CD14-positive monocyte (primary cell): ENCODE measurements around the gene PLXNA4. TPM values are rescaled to one million over a fixed set of nuclear protein-coding genes. Genes with fewer than 3 reads are reported as not detected.

Source experiments
- DNase-seq, 3 donors: peaks; one replicate each; pipeline ENCODE4 v3.0.0-alpha.2; 2011 to 2022
- H2AFZ ChIP-seq: 2 replicates; pipeline ENCODE4 v1.6.0; 2012; ENCODE audit warnings: mild to moderate bottlenecking, low read depth, low read length, inconsistent platforms; ENCODE audit not compliant: insufficient read depth, poor library complexity, severe bottlenecking
- H3K27ac ChIP-seq, 2 donors: 1 replicate in 1 of 2; 2 replicates in 1 of 2; pipeline ENCODE4 v1.5.1; 2012 to 2013; ENCODE audit warnings: low read length in 2 of 2, control low read depth in 1 of 2, inconsistent platforms in 1 of 2, low read depth in 1 of 2, mild to moderate bottlenecking in 1 of 2
- H3K27me3 ChIP-seq, 2 donors: one replicate each; pipeline versions ENCODE4 v1.6.0 to v1.6.1; 2011 to 2013; ENCODE audit warnings: low read length in 2 of 2; ENCODE audit not compliant: control insufficient read depth in 2 of 2, insufficient read depth in 2 of 2
- H3K36me3 ChIP-seq, 2 donors: replicated peaks in 1 of 2; 1 replicate in 1 of 2; 2 replicates in 1 of 2; pipeline versions ENCODE4 v1.5.1 to v1.6.1; 2012 to 2013; ENCODE audit warnings: low read length in 2 of 2, control low read depth in 1 of 2, inconsistent platforms in 1 of 2, mild to moderate bottlenecking in 1 of 2; ENCODE audit not compliant: insufficient read depth in 2 of 2, control insufficient read depth in 1 of 2
- H3K4me1 ChIP-seq, 2 donors: 1 replicate in 1 of 2; 2 replicates in 1 of 2; pipeline versions ENCODE4 v1.5.1 to v1.6.1; 2012 to 2013; ENCODE audit warnings: low read length in 2 of 2, control low read depth in 1 of 2, inconsistent platforms in 1 of 2, mild to moderate bottlenecking in 1 of 2, moderate library complexity in 1 of 2; ENCODE audit not compliant: insufficient read depth in 2 of 2, control insufficient read depth in 1 of 2
- H3K4me2 ChIP-seq: replicated peaks from 2 replicates; pipeline ENCODE3; 2012; ENCODE audit warnings: low read length, moderate library complexity, mild to moderate bottlenecking; ENCODE audit not compliant: poor library complexity, severe bottlenecking; ENCODE audit errors: extremely low read depth
- H3K4me3 ChIP-seq, 3 experiments: fragments of 200-600 bp in 1 of 3; sonication (generic) in 1 of 3; replicated peaks in 1 of 3; 1 replicate in 2 of 3; 2 replicates in 1 of 3; pipeline ENCODE4 v1.5.1; 2011 to 2013; ENCODE audit warnings: low read length in 3 of 3, mild to moderate bottlenecking in 3 of 3, control low read depth in 2 of 3, low read depth in 2 of 3, inconsistent platforms in 1 of 3, moderate library complexity in 1 of 3
- H3K79me2 ChIP-seq: 2 replicates; pipeline ENCODE4 v1.6.0; 2012; ENCODE audit warnings: mild to moderate bottlenecking, control low read depth, inconsistent platforms, low read length, moderate library complexity; ENCODE audit not compliant: insufficient read depth
- H3K9ac ChIP-seq: 2 replicates; pipeline ENCODE4 v1.6.0; 2017; ENCODE audit warnings: low read length, mild to moderate bottlenecking; ENCODE audit not compliant: insufficient read depth, poor library complexity, severe bottlenecking
- H3K9me3 ChIP-seq, 2 donors: replicated peaks in 1 of 2; 1 replicate in 1 of 2; 2 replicates in 1 of 2; pipeline versions ENCODE4 v1.5.1 to v1.6.1; 2012 to 2013; ENCODE audit warnings: low read length in 2 of 2, control low read depth in 1 of 2; ENCODE audit not compliant: control insufficient read depth in 1 of 2, insufficient read depth in 1 of 2
- H4K20me1 ChIP-seq: 2 replicates; pipeline ENCODE4 v1.6.0; 2012; ENCODE audit warnings: mild to moderate bottlenecking, low read length, control low read depth, moderate library complexity; ENCODE audit not compliant: insufficient read depth
- H3K27ac Mint-ChIP-seq, 7 donors: one replicate each; pipeline ENCODE4 v1.8.0; 2020; ENCODE audit warnings: mild to moderate bottlenecking in 7 of 7, mixed read lengths in 7 of 7, moderate library complexity in 6 of 7, inconsistent platforms in 2 of 7
- H3K27me3 Mint-ChIP-seq, 3 donors: one replicate each; pipeline ENCODE4 v1.8.0; 2021 to 2022; ENCODE audit warnings: low read depth in 3 of 3, mild to moderate bottlenecking in 3 of 3, mixed read lengths in 3 of 3, moderate library complexity in 3 of 3, inconsistent platforms in 1 of 3
- H3K36me3 Mint-ChIP-seq, 2 donors: one replicate each; pipeline ENCODE4 v1.8.0; 2020; ENCODE audit warnings: mixed read lengths in 2 of 2, inconsistent platforms in 1 of 2, mild to moderate bottlenecking in 1 of 2
- H3K4me1 Mint-ChIP-seq: one replicate; pipeline ENCODE4 v1.8.0; 2020; ENCODE audit warnings: mild to moderate bottlenecking, mixed read lengths
- H3K4me3 Mint-ChIP-seq, 2 donors: one replicate each; pipeline ENCODE4 v1.8.0; 2020; ENCODE audit warnings: mild to moderate bottlenecking in 2 of 2, mixed read lengths in 2 of 2, moderate library complexity in 1 of 2
- H3K9me3 Mint-ChIP-seq, 7 donors: one replicate each; pipeline ENCODE4 v1.8.0; 2020 to 2022; ENCODE audit warnings: mixed read lengths in 7 of 7, mild to moderate bottlenecking in 6 of 7, moderate library complexity in 6 of 7, inconsistent platforms in 2 of 7
- WGBS: methylation state at CpG from one replicate; pipeline ENCODE4 v1.1.5; 2013; ENCODE audit warnings: missing lambda C conversion rate; ENCODE audit not compliant: insufficient coverage; 5-methylcytosine and 5-hydroxymethylcytosine counted together
- intact Hi-C, 2 donors: fragments of 100-400 bp; cut with micrococcal nuclease; formaldehyde crosslinking; loops; one replicate each; pipeline versions ENCODE4 v1.15.0 to v1.15.1; 2023
- polyA plus RNA-seq, 3 donors: library from polyadenylated mRNA; depleted of rRNA in 1 of 3; unstranded in 2 of 3; stranded (reverse) in 1 of 3; fragments of 300-500 nt in 2 of 3; fragments of >200 nt in 1 of 3; fragmentation: Illumina TruSeq in 2 of 3; gene quantifications; 1 replicate in 2 of 3; 2 replicates in 1 of 3; pipeline ENCODE4 v1.2.3, GENCODE V29; 2012 to 2021
- TF ChIP-seq, protein P1 (sequence below): fragments of 200-600 bp; IDR thresholded peaks from one replicate; pipeline ENCODE4 v1.8.0; 2022; ENCODE audit warnings: antibody characterized with exemption, mild to moderate bottlenecking

PLXNA4 gene
- polyA plus RNA-seq, 3 donors = not detected

DNA sequence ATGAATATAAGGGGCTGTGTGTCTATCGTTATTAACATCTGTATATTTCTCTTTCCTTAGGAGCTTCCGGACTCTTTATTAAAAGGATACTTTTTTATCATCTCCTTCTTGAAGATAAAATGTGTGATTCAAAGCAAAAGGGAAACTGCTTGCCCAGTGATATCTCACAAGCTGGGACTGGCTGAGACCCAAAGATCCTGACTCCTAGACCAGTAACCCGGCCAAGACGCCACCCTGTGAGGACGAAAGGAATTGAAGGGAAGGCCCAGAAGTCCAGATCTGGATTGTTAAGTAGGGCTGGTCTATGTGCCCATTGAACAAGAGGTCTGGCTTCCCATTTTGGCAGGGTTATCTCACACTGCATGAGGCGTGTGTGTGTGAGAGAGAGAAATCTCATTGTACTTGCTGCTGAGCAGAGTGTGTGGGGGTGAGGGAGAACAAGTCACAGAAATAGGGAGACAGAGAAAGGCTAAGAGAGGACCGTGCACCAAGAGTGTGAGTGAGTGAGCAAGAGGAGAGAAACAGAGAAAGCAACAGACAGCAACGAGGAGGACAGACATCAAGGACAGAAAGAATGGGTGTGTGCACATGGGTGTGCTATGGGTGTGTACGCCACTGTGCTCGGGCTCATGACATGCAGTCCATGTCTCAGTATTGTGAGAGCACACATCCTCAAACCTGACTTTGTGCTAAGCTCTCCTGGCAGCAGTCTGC is 75.4 kb downstream of the PLXNA4 start:
- H3K9me3 Mint-ChIP-seq = no peaks in the 10 kb centered on the region
- TF ChIP-seq, protein P1, sequence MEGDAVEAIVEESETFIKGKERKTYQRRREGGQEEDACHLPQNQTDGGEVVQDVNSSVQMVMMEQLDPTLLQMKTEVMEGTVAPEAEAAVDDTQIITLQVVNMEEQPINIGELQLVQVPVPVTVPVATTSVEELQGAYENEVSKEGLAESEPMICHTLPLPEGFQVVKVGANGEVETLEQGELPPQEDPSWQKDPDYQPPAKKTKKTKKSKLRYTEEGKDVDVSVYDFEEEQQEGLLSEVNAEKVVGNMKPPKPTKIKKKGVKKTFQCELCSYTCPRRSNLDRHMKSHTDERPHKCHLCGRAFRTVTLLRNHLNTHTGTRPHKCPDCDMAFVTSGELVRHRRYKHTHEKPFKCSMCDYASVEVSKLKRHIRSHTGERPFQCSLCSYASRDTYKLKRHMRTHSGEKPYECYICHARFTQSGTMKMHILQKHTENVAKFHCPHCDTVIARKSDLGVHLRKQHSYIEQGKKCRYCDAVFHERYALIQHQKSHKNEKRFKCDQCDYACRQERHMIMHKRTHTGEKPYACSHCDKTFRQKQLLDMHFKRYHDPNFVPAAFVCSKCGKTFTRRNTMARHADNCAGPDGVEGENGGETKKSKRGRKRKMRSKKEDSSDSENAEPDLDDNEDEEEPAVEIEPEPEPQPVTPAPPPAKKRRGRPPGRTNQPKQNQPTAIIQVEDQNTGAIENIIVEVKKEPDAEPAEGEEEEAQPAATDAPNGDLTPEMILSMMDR = no peak
- Histone ChIP-seq H3K27me3 (no peaks in the 10 kb centered on the region), H3K9me3 (no peaks in the 10 kb centered on the region), H3K9ac (no peak overlapping the region), H3K79me2 (no peaks in the 10 kb centered on the region), H3K27ac (no peak overlapping the region), H4K20me1 (no peaks in the 10 kb centered on the region), H3K4me2 (no peak overlapping the region), H3K36me3 (no peaks in the 10 kb centered on the region), H3K4me1 (no peaks in the 10 kb centered on the region), H3K4me3 (no peak overlapping the region), H2AFZ (no peak overlapping the region)
- DNase-seq = no peak
- no peaks in the 10 kb centered on the region for H3K4me1 Mint-ChIP-seq
- H3K4me3 Mint-ChIP-seq = no peak overlapping the region
- H3K36me3 Mint-ChIP-seq = no peaks in the 10 kb centered on the region
- peaks cover 2 to 8% (median 8%) of the 10 kb centered on the region in 3 donors for H3K27me3 Mint-ChIP-seq
- intact Hi-C loops = no loop called here
- peak overlapping the region in 1 of 7 donors; percentile 22 for H3K27ac Mint-ChIP-seq
- WGBS = 92% methylated on average over 8 of the region's 10 CpGs

DNA sequence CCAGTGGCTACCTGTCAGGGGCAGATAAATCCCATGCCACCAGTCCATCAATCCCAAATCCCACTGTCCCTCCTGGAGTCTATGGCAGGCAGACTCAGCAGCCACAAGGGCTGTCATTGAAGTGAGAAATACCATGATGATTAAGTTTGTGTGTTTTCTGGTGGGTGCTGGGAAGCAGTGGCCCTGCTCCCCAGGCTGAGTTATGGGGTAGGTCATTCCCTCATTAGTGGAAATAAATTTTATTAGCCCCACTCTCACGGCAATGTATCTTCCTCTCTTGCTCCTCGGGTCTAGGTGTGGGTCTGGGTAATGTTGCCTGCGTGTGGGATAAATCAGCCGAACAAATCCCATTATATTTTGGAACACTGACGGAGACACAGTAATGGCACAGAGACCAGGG is 76.8 kb downstream of the PLXNA4 start:
- intact Hi-C loops = no loop called here
- no CpG with 5 or more reads among the region's 5 CpGs for WGBS
- no peaks in the 10 kb centered on the region for H3K9me3 ChIP-seq
- H3K4me2 ChIP-seq = no peak overlapping the region
- Mint-ChIP-seq H3K4me1 (no peaks in the 10 kb centered on the region), H3K36me3 (no peaks in the 10 kb centered on the region), H3K4me3 (no peak overlapping the region), H3K9me3 (no peaks in the 10 kb centered on the region), H3K27ac (no peak overlapping the region), H3K27me3 (peaks cover 2 to 8% (median 5%) of the 10 kb centered on the region in 3 donors)
- no peak overlapping the region for H3K9ac ChIP-seq
- H3K4me1 ChIP-seq = no peaks in the 10 kb centered on the region
- H3K27ac ChIP-seq = no peak overlapping the region
- TF ChIP-seq, protein P1 = no peak
- H3K27me3 ChIP-seq = no peaks in the 10 kb centered on the region
- H4K20me1 ChIP-seq = no peaks in the 10 kb centered on the region
- H2AFZ ChIP-seq = no peak overlapping the region
- H3K79me2 ChIP-seq = no peaks in the 10 kb centered on the region
- H3K4me3 ChIP-seq = no peak overlapping the region
- no peaks in the 10 kb centered on the region for H3K36me3 ChIP-seq
- DNase-seq = no peak
